MM.1S (cell line): ENCODE results near the gene RAB31.
"Not testable (repeated sequence)": the region's sequence is repeated elsewhere in the genome, so short reads cannot be mapped to it uniquely, and the experiment has no call there.

Experiments
- DNase-seq: peaks from one replicate; pipeline ENCODE4 v3.0.0-alpha.2; 2015
- H2AFZ ChIP-seq: fragments of 300-600 bp; sonication (generic); 2 replicates; pipeline ENCODE4 v1.6.0; 2016; ENCODE audit warnings: antibody characterized with exemption, low read length
- H3F3A ChIP-seq: fragments of 300-600 bp; sonication (generic); 2 replicates; pipeline ENCODE4 v1.6.1; 2016; ENCODE audit warnings: mild to moderate bottlenecking, antibody characterized with exemption, low read length, moderate library complexity, mixed read lengths; ENCODE audit not compliant: insufficient read depth
- H3K27ac ChIP-seq: fragments of 300-600 bp; sonication (generic); 2 replicates; pipeline ENCODE4 v1.5.1; 2016; ENCODE audit warnings: mild to moderate bottlenecking, low read length
- H3K27me3 ChIP-seq: fragments of 300-600 bp; sonication (generic); replicated peaks from 2 replicates; pipeline ENCODE4 v1.6.0; 2016; ENCODE audit warnings: low read length; ENCODE audit not compliant: insufficient read depth
- H3K36me3 ChIP-seq: fragments of 300-600 bp; sonication (generic); replicated peaks from 2 replicates; pipeline ENCODE4 v1.6.1; 2016; ENCODE audit warnings: mild to moderate bottlenecking, low read length, mixed read lengths; ENCODE audit not compliant: insufficient read depth
- H3K4me1 ChIP-seq: fragments of 300-600 bp; sonication (generic); 2 replicates; pipeline ENCODE4 v1.6.1; 2016; ENCODE audit warnings: low read length, mixed read lengths
- H3K4me2 ChIP-seq: fragments of 300-600 bp; sonication (generic); 2 replicates; pipeline ENCODE4 v1.6.0; 2016; ENCODE audit warnings: low read depth, low read length
- H3K4me3 ChIP-seq: fragments of 300-600 bp; sonication (generic); 2 replicates; pipeline ENCODE4 v1.5.1; 2016; ENCODE audit warnings: low read length, mixed read lengths
- H3K79me2 ChIP-seq: fragments of 300-600 bp; sonication (generic); 2 replicates; pipeline ENCODE4 v1.6.1; 2016; ENCODE audit warnings: mixed run types, low read length, mixed read lengths
- H3K9ac ChIP-seq: fragments of 300-600 bp; sonication (generic); 2 replicates; pipeline ENCODE4 v1.6.1; 2016; ENCODE audit warnings: low read length, mixed read lengths
- H3K9me2 ChIP-seq: fragments of 300-600 bp; sonication (generic); replicated peaks from 2 replicates; pipeline ENCODE4 v1.6.1; 2016; ENCODE audit warnings: mild to moderate bottlenecking, low read length, mixed read lengths; ENCODE audit not compliant: insufficient read depth
- H3K9me3 ChIP-seq: fragments of 300-600 bp; sonication (generic); replicated peaks from 2 replicates; pipeline ENCODE4 v1.6.1; 2016; ENCODE audit warnings: mild to moderate bottlenecking, low read length, mixed read lengths; ENCODE audit not compliant: insufficient read depth
- H4K20me1 ChIP-seq: fragments of 300-600 bp; sonication (generic); 2 replicates; pipeline ENCODE4 v1.6.1; 2016; ENCODE audit warnings: mild to moderate bottlenecking, low read length, moderate library complexity, mixed read lengths; ENCODE audit not compliant: insufficient read depth
- EZH2 ChIP-seq: fragments of 300-600 bp; sonication (generic); optimal IDR thresholded peaks from 2 replicates; pipeline ENCODE3; 2017; ENCODE audit warnings: low read depth, mild to moderate bottlenecking, antibody characterized with exemption, low read length, mixed read lengths
- EZH2phosphoT487 ChIP-seq: fragments of 300-600 bp; sonication (generic); IDR thresholded peaks from 2 replicates; pipeline ENCODE4 v1.6.1; 2018; ENCODE audit warnings: antibody characterized with exemption, low read length
- TF ChIP-seq, protein P1 (sequence below): fragments of 300-600 bp; sonication (generic); IDR thresholded peaks from 2 replicates; pipeline ENCODE4 v1.5.1; 2016; ENCODE audit warnings: antibody characterized with exemption, low read length, mixed read lengths

Gene RAB31

DNA sequence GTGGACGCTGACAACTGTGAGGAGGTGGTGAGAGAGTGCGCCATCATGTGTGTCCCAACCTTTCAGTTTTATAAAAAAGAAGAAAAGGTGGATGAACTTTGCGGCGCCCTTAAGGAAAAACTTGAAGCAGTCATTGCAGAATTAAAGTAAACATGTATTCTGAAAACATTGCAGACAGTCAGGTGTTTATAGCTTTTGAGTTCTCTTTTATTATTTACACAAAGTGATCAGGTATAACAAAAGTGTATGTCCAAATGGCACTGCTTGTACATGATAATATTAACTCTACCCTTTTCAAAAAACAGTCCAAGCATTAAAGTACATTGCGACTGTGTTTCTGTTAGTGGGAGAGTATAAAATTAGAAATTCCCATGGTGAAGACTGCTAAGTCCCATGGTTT lies 179.9 kb downstream of the RAB31 start:
- H3K9ac ChIP-seq: no peak overlapping the region
- TF ChIP-seq, protein P1, sequence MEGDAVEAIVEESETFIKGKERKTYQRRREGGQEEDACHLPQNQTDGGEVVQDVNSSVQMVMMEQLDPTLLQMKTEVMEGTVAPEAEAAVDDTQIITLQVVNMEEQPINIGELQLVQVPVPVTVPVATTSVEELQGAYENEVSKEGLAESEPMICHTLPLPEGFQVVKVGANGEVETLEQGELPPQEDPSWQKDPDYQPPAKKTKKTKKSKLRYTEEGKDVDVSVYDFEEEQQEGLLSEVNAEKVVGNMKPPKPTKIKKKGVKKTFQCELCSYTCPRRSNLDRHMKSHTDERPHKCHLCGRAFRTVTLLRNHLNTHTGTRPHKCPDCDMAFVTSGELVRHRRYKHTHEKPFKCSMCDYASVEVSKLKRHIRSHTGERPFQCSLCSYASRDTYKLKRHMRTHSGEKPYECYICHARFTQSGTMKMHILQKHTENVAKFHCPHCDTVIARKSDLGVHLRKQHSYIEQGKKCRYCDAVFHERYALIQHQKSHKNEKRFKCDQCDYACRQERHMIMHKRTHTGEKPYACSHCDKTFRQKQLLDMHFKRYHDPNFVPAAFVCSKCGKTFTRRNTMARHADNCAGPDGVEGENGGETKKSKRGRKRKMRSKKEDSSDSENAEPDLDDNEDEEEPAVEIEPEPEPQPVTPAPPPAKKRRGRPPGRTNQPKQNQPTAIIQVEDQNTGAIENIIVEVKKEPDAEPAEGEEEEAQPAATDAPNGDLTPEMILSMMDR: no peak
- TF ChIP-seq EZH2phosphoT487: no peak
- TF ChIP-seq EZH2: no peak

GRCh38 chr18:9890196-9890595 lies 182.1 kb downstream of the RAB31 start:
- no peaks in the 10 kb centered on the region for H4K20me1 ChIP-seq
- H3K36me3 ChIP-seq: no peaks in the 10 kb centered on the region
- no peaks in the 10 kb centered on the region for H3F3A ChIP-seq
- H3K9me2 ChIP-seq: no peaks in the 10 kb centered on the region
- H3K9me3 ChIP-seq: no peaks in the 10 kb centered on the region
- DNase-seq: no peak
- H3K4me2 ChIP-seq: no peak overlapping the region
- H3K4me3 ChIP-seq: no peak overlapping the region
- H3K79me2 ChIP-seq: no peaks in the 10 kb centered on the region
- TF ChIP-seq EZH2 (no peak), EZH2phosphoT487 (no peak)
- TF ChIP-seq, protein P1: no peak
- no peaks in the 10 kb centered on the region for H3K4me1 ChIP-seq
- H3K27ac ChIP-seq: no peak overlapping the region
- H3K9ac ChIP-seq: no peak overlapping the region
- no peak overlapping the region for H2AFZ ChIP-seq
- no peaks in the 10 kb centered on the region for H3K27me3 ChIP-seq

More for the DNA sequence above, 179.9 kb downstream of the RAB31 start:
- H3K36me3 ChIP-seq: no peaks in the 10 kb centered on the region
- no peaks in the 10 kb centered on the region for H3K9me3 ChIP-seq
- DNase-seq: no peak
- H2AFZ ChIP-seq: no peak overlapping the region
- no peaks in the 10 kb centered on the region for H4K20me1 ChIP-seq
- no peak overlapping the region for H3K27ac ChIP-seq
- no peaks in the 10 kb centered on the region for H3F3A ChIP-seq
- no peak overlapping the region for H3K4me2 ChIP-seq
- no peaks in the 10 kb centered on the region for H3K4me1 ChIP-seq
- no peaks in the 10 kb centered on the region for H3K79me2 ChIP-seq
- H3K27me3 ChIP-seq: no peaks in the 10 kb centered on the region
- H3K9me2 ChIP-seq: no peaks in the 10 kb centered on the region
- H3K4me3 ChIP-seq: no peak overlapping the region

DNA sequence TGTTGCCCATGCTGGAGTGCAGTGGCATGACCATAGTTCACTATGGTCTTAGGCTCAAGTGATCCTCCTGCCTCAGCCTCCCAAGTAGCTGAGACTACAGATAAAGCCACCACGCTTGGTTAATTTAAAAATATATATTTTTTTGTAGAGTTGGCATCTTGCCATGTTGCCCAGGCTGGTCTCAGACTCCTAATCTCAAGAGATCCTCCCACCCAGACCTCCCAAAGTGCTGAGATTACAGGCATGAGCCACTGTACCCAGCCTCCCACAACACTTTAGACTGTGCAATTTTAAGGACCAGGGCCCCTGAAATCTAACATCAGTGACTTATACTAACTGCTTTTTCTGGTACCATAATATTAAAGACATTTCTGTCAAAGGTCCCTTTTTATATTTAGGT lies 182.9 kb downstream of the RAB31 start:
- Histone ChIP-seq H3K4me3 (no peak overlapping the region), H3K9me2 (no peaks in the 10 kb centered on the region), H3K27ac (no peak overlapping the region), H3K9me3 (no peaks in the 10 kb centered on the region), H3K4me1 (no peaks in the 10 kb centered on the region), H4K20me1 (no peaks in the 10 kb centered on the region), H3F3A (no peaks in the 10 kb centered on the region), H3K79me2 (no peaks in the 10 kb centered on the region), H3K27me3 (no peaks in the 10 kb centered on the region), H3K36me3 (no peaks in the 10 kb centered on the region), H3K4me2 (no peak overlapping the region), H3K9ac (no peak overlapping the region), H2AFZ (no peak overlapping the region)
- TF ChIP-seq EZH2phosphoT487 (no peak), EZH2 (no peak)
- TF ChIP-seq, protein P1: no peak
- DNase-seq: no peak

DNA sequence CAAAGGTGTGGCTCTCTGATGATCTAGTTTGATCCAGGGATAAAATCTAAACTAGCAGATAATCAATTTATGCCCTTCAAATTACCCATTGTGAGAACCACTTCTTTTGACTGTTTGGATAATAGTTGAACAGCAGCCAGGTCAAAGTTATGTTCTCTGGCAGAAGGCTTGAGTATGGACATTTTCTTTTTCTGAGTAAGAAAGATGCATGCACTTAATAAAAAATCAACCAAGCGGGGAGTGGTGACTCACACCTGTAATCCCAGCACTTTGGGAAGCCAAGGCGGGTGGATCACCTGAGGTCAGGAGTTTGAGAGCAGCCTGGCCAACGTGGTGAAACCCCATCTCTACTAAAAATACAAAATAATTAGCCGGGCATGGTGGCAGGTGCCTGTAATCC lies 183.4 kb downstream of the RAB31 start:
- not testable (repeated sequence) for H3K9me2 ChIP-seq, H4K20me1 ChIP-seq, H3K27ac ChIP-seq, H2AFZ ChIP-seq, H3K27me3 ChIP-seq, H3K9ac ChIP-seq, H3K9me3 ChIP-seq, DNase-seq, H3K4me2 ChIP-seq, H3K4me3 ChIP-seq, H3K4me1 ChIP-seq, H3F3A ChIP-seq, H3K36me3 ChIP-seq, H3K79me2 ChIP-seq
